ENCODE data around the gene SLC7A8.

The SLC7A8 gene

GRCh38 chr14:23151342-23151741 lies 32.1 kb downstream of the SLC7A8 start:
- H3K4me2 ChIP-seq (ENCODE audit: low read length), result no peak overlapping the region
- no peaks in the 10 kb centered on the region for H3K9me3 ChIP-seq (ENCODE audit: control insufficient read depth, insufficient read depth, low read length)
- no peak overlapping the region for H3K27ac ChIP-seq (ENCODE audit: low read depth, low read length)
- TF ChIP-seq EZH2phosphoT487 (IDR thresholded peaks at IDR 0.05; ENCODE audit: borderline replicate concordance, low read length), result no peak
- TF ChIP-seq, protein P1, sequence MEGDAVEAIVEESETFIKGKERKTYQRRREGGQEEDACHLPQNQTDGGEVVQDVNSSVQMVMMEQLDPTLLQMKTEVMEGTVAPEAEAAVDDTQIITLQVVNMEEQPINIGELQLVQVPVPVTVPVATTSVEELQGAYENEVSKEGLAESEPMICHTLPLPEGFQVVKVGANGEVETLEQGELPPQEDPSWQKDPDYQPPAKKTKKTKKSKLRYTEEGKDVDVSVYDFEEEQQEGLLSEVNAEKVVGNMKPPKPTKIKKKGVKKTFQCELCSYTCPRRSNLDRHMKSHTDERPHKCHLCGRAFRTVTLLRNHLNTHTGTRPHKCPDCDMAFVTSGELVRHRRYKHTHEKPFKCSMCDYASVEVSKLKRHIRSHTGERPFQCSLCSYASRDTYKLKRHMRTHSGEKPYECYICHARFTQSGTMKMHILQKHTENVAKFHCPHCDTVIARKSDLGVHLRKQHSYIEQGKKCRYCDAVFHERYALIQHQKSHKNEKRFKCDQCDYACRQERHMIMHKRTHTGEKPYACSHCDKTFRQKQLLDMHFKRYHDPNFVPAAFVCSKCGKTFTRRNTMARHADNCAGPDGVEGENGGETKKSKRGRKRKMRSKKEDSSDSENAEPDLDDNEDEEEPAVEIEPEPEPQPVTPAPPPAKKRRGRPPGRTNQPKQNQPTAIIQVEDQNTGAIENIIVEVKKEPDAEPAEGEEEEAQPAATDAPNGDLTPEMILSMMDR (IDR thresholded peaks at IDR 0.05; ENCODE audit: low read depth, low read length, poor library complexity, severe bottlenecking), result no peak
- no peaks in the 10 kb centered on the region for H4K20me1 ChIP-seq (ENCODE audit: control insufficient read depth, insufficient read depth, low read depth, low read length)
- H3K79me2 ChIP-seq (ENCODE audit: control insufficient read depth, low read length), result no peaks in the 10 kb centered on the region
- H3K4me1 ChIP-seq (ENCODE audit: control insufficient read depth, low read length), result peaks cover 6% of the 10 kb centered on the region; the same call in 1 of the 2 replicates
- H3F3A ChIP-seq (ENCODE audit: control insufficient read depth, insufficient read depth), result no peaks in the 10 kb centered on the region
- H3K36me3 ChIP-seq (ENCODE audit: control insufficient read depth, low read length), result no peaks in the 10 kb centered on the region
- H3K27me3 ChIP-seq (ENCODE audit: control insufficient read depth, low read length), result peaks cover 8% of the 10 kb centered on the region; the same call in 1 of the 2 replicates
- no peak overlapping the region for H3K4me3 ChIP-seq (ENCODE audit: low read length)
- no peaks in the 10 kb centered on the region for H3K9me2 ChIP-seq (replicated peaks; ENCODE audit: control insufficient read depth, low read length)

- no peaks in the 10 kb centered on the region for H3K9me2 ChIP-seq (replicated peaks; ENCODE audit: control insufficient read depth, low read length)
- no peak overlapping the region for H3K27ac ChIP-seq (ENCODE audit: low read depth, low read length)
- H4K20me1 ChIP-seq (ENCODE audit: control insufficient read depth, insufficient read depth, low read depth, low read length), result no peaks in the 10 kb centered on the region
- H3K9me3 ChIP-seq (ENCODE audit: control insufficient read depth, insufficient read depth, low read length), result no peaks in the 10 kb centered on the region
- no peak overlapping the region for H3K4me2 ChIP-seq (ENCODE audit: low read length)
- TF ChIP-seq, protein P1 (IDR thresholded peaks at IDR 0.05; ENCODE audit: low read depth, low read length, poor library complexity, severe bottlenecking), result no peak
- TF ChIP-seq EZH2phosphoT487 (IDR thresholded peaks at IDR 0.05; ENCODE audit: borderline replicate concordance, low read length), result no peak
- H3K4me1 ChIP-seq (ENCODE audit: control insufficient read depth, low read length), result peaks cover 6% of the 10 kb centered on the region; the same call in 1 of the 2 replicates
- H3F3A ChIP-seq (ENCODE audit: control insufficient read depth, insufficient read depth), result no peaks in the 10 kb centered on the region
- H3K27me3 ChIP-seq (ENCODE audit: control insufficient read depth, low read length), result peaks cover 13% of the 10 kb centered on the region; the same call in 1 of the 2 replicates
- H3K36me3 ChIP-seq (ENCODE audit: control insufficient read depth, low read length), result no peaks in the 10 kb centered on the region
- H3K4me3 ChIP-seq (ENCODE audit: low read length), result no peak overlapping the region
- no peaks in the 10 kb centered on the region for H3K79me2 ChIP-seq (ENCODE audit: control insufficient read depth, low read length)
Measured at GRCh38 chr14:23149745-23150144, 33.7 kb downstream of the SLC7A8 start.

- Histone ChIP-seq H3K9me2 (replicated peaks; ENCODE audit: control insufficient read depth, low read length) (no peaks in the 10 kb centered on the region), H3K27me3 (ENCODE audit: control insufficient read depth, low read length) (peaks cover 17% of the 10 kb centered on the region; the same call in 1 of the 2 replicates), H4K20me1 (ENCODE audit: control insufficient read depth, insufficient read depth, low read depth, low read length) (no peaks in the 10 kb centered on the region), H3K4me3 (ENCODE audit: low read length) (no peak overlapping the region), H3K9me3 (ENCODE audit: control insufficient read depth, insufficient read depth, low read length) (no peaks in the 10 kb centered on the region), H3K4me1 (ENCODE audit: control insufficient read depth, low read length) (peaks cover 6% of the 10 kb centered on the region; the same call in 1 of the 2 replicates), H3K27ac (ENCODE audit: low read depth, low read length) (no peak overlapping the region), H3K79me2 (ENCODE audit: control insufficient read depth, low read length) (no peaks in the 10 kb centered on the region), H3K4me2 (ENCODE audit: low read length) (no peak overlapping the region), H3K36me3 (ENCODE audit: control insufficient read depth, low read length) (no peaks in the 10 kb centered on the region), H3F3A (ENCODE audit: control insufficient read depth, insufficient read depth) (no peaks in the 10 kb centered on the region)
- TF ChIP-seq, protein P1 (IDR thresholded peaks at IDR 0.05; ENCODE audit: low read depth, low read length, poor library complexity, severe bottlenecking), result no peak
- TF ChIP-seq EZH2phosphoT487 (IDR thresholded peaks at IDR 0.05; ENCODE audit: borderline replicate concordance, low read length), result no peak
Measured at GRCh38 chr14:23148591-23149249, 34.7 kb downstream of the SLC7A8 start.

Data from DOHH2 (cell line).